ENCODE results near the gene WDFY4.

DNA sequence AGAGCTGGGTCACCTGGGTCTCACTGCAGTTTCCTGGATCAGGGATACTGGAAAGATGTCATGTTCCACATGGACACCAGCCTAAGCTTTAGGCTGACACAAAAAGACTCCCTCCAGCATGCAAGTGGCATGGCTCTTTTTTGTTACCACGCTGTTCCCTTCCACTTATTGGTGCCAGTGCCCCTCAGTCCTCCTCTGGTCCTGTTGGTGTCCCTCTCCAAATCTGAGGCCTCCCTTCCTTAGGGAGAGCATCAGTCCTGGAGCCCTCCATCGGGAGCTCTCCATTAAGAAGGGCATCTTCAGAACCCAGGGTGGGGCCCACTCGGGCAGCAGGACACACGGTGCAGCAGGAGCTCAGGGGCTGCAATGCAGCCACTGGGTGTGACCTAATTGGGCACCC, 331.0 kb downstream of the WDFY4 start:
- TF ChIP-seq POLR2A (IDR thresholded peaks at IDR 0.05) (no peak), POLR2AphosphoS5 (IDR thresholded peaks at IDR 0.05) (no peak)
- TF ChIP-seq, protein P1, sequence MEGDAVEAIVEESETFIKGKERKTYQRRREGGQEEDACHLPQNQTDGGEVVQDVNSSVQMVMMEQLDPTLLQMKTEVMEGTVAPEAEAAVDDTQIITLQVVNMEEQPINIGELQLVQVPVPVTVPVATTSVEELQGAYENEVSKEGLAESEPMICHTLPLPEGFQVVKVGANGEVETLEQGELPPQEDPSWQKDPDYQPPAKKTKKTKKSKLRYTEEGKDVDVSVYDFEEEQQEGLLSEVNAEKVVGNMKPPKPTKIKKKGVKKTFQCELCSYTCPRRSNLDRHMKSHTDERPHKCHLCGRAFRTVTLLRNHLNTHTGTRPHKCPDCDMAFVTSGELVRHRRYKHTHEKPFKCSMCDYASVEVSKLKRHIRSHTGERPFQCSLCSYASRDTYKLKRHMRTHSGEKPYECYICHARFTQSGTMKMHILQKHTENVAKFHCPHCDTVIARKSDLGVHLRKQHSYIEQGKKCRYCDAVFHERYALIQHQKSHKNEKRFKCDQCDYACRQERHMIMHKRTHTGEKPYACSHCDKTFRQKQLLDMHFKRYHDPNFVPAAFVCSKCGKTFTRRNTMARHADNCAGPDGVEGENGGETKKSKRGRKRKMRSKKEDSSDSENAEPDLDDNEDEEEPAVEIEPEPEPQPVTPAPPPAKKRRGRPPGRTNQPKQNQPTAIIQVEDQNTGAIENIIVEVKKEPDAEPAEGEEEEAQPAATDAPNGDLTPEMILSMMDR (IDR thresholded peaks at IDR 0.05): no peak

Data from gastroesophageal sphincter (tissue), 3 donors.